A673 (cell line): ENCODE measurements around the gene CWC15. TPM values are rescaled to one million over a fixed set of nuclear protein-coding genes. Genes with fewer than 3 reads are reported as not detected.

Experiments used
- BruUV-seq: library from RNA; stranded (reverse); fragments of 400-500 nt; replicated peaks from 2 replicates; lab custom pipeline; 2021; lab: Mats Ljungman, UMichigan
- CTCF ChIA-PET: fragments of 300-600 bp; sonication (Branson Sonifier 250); formaldehyde crosslinking; loops from one replicate; lab custom pipeline; 2022; ENCODE audit warnings: antibody characterized with exemption; lab: Charles Lee
- POLR2A ChIA-PET: fragments of 300-600 bp; sonication (Branson Sonifier 250); formaldehyde crosslinking; loops from one replicate; lab custom pipeline; 2022; ENCODE audit warnings: antibody characterized with exemption; ENCODE audit not compliant: low non-redundant PET; lab: Charles Lee
- DNase-seq: peaks from one replicate; pipeline ENCODE4 v3.0.0-alpha.2; 2015; ENCODE audit warnings: low spot score
- H3K27ac ChIP-seq: fragments of 200-600 bp; sonication (generic); 2 replicates; pipeline ENCODE4 v1.5.1; 2016; ENCODE audit warnings: mixed run types, low read depth, mild to moderate bottlenecking, mixed read lengths, antibody characterized with exemption, low read length; ENCODE audit not compliant: poor library complexity, severe bottlenecking
- H3K27me3 ChIP-seq: fragments of 200-600 bp; sonication (generic); replicated peaks from 2 replicates; pipeline ENCODE4 v1.6.1; 2017; ENCODE audit warnings: mixed run types, low read depth, mild to moderate bottlenecking, mixed read lengths, antibody characterized with exemption, low read length; ENCODE audit not compliant: insufficient read depth, poor library complexity
- H3K36me3 ChIP-seq: fragments of 200-600 bp; sonication (generic); 2 replicates; pipeline ENCODE4 v1.6.1; 2016; ENCODE audit warnings: mixed run types, mild to moderate bottlenecking, mixed read lengths, antibody characterized with exemption, low read length; ENCODE audit not compliant: insufficient read depth, poor library complexity, severe bottlenecking
- H3K4me1 ChIP-seq: fragments of 200-600 bp; sonication (generic); 2 replicates; pipeline ENCODE4 v1.6.1; 2017; ENCODE audit warnings: mixed run types, mild to moderate bottlenecking, mixed read lengths, antibody characterized with exemption, low read length; ENCODE audit not compliant: insufficient read depth, poor library complexity, severe bottlenecking
- H3K4me3 ChIP-seq: fragments of 200-600 bp; sonication (generic); 2 replicates; pipeline ENCODE4 v1.5.1; 2016; ENCODE audit warnings: low read depth, mixed run types, mild to moderate bottlenecking, mixed read lengths, low read length; ENCODE audit not compliant: poor library complexity, severe bottlenecking
- H3K9me3 ChIP-seq: fragments of 200-600 bp; sonication (generic); 2 replicates; pipeline ENCODE4 v1.6.1; 2016; ENCODE audit warnings: mixed run types, low read depth, mild to moderate bottlenecking, mixed read lengths, antibody characterized with exemption, low read length; ENCODE audit not compliant: poor library complexity, severe bottlenecking
- CTCF ChIP-seq: fragments of 300-800, 200-600 bp; sonication (generic); conservative IDR thresholded peaks from 2 replicates; pipeline ENCODE4 v1.5.1; 2017; ENCODE audit warnings: low read depth, mild to moderate bottlenecking, antibody characterized with exemption, low read length, moderate library complexity, mixed read lengths
- EZH2 ChIP-seq: fragments of 200-600 bp; sonication (generic); IDR thresholded peaks from 2 replicates; pipeline ENCODE4 v1.6.1; 2017; ENCODE audit warnings: borderline replicate concordance, low read depth, mild to moderate bottlenecking, mixed read lengths, antibody characterized with exemption, low read length; ENCODE audit not compliant: poor library complexity, severe bottlenecking
- intact Hi-C: fragments of 100-400 bp; cut with micrococcal nuclease; formaldehyde crosslinking; loops from one replicate; pipeline ENCODE4 v1.10.0; 2022; ENCODE audit not compliant: unreplicated experiment
- total RNA-seq: library from RNA; stranded (reverse); gene quantifications from 2 replicates; pipeline ENCODE4 v1.2.3, GENCODE V29; 2021

The CWC15 gene
- total RNA-seq, 1 experiment from 2014 or later: 86.7 TPM

GRCh38 chr11:94960488-94960887, 12.9 kb downstream of the CWC15 start:
- no peak for TF ChIP-seq EZH2
- no peak for TF ChIP-seq CTCF
- intact Hi-C loops: no loop called here
- POLR2A ChIA-PET: no interaction called here

DNA sequence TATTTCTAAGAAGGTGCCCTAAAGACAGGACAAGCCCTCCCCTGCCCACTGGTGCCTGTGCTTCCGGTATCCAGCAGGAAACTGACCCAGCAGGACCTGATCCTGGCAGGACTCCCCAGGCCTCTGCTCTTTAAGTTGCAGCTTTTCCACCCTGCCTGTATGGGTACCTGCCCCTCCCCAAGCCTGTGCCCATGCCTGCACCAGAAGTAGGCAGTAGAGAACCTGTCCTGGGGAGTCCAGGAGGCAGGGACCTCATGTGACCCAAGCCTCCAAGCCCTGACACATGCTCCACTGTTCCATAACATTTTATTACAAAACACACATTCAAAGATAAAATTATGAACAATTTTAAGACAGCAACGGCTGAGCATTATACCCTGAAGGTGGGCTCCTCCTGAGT, 14.2 kb downstream of the CWC15 start:
- CTCF ChIA-PET: no interaction called here
- Histone ChIP-seq H3K36me3 (peaks cover 31% of the 10 kb centered on the region), H3K9me3 (no peaks in the 10 kb centered on the region), H3K27ac (no peak overlapping the region), H3K4me3 (no peak overlapping the region), H3K27me3 (no peaks in the 10 kb centered on the region), H3K4me1 (no peaks in the 10 kb centered on the region)
- TF ChIP-seq CTCF: no peak
- no peak for TF ChIP-seq EZH2
- no TSS peak for BruUV-seq
- intact Hi-C loops: no loop called here
- POLR2A ChIA-PET: no interaction called here
- no peak for DNase-seq

More at GRCh38 chr11:94960488-94960887, 12.9 kb downstream of the CWC15 start:
- Histone ChIP-seq H3K27ac (no peak overlapping the region), H3K27me3 (no peaks in the 10 kb centered on the region), H3K9me3 (no peaks in the 10 kb centered on the region), H3K4me1 (no peaks in the 10 kb centered on the region), H3K4me3 (no peak overlapping the region), H3K36me3 (peaks cover 44% of the 10 kb centered on the region)
- CTCF ChIA-PET: interaction anchor here (0.6 kb wide), 1 partner anchor 19 kb away, joined by 5 read pairs; no protein-coding TSS in a partner anchor
- DNase-seq: no peak
- BruUV-seq: no TSS peak

GRCh38 chr11:94958121-94958696, 15.1 kb downstream of the CWC15 start:
- TF ChIP-seq CTCF: no peak
- TF ChIP-seq EZH2: no peak
- no peak for DNase-seq
- Histone ChIP-seq H3K36me3 (peaks cover 21% of the 10 kb centered on the region), H3K27me3 (no peaks in the 10 kb centered on the region), H3K9me3 (no peaks in the 10 kb centered on the region), H3K4me3 (no peak overlapping the region), H3K4me1 (no peaks in the 10 kb centered on the region), H3K27ac (no peak overlapping the region)
- ChIA-PET POLR2A (no interaction called here), CTCF (no interaction called here)
- no TSS peak for BruUV-seq
- intact Hi-C loops: no loop called here
